Testis (tissue), 2 donors: ENCODE results near the gene DPP10.

Source experiments
- CTCF ChIP-seq, 3 experiments: fragments of 450-650 bp in 2 of 3; fragments of 200-600 bp in 1 of 3; sonication (generic) in 1 of 3; IDR thresholded peaks; one replicate each; pipeline ENCODE4 v1.5.1; 2016 to 2019; ENCODE audit warnings: antibody characterized with exemption in 3 of 3, mild to moderate bottlenecking in 2 of 3, moderate library complexity in 1 of 3
- POLR2A ChIP-seq: fragments of 450-650 bp; IDR thresholded peaks from one replicate; pipeline ENCODE4 v1.6.1; 2017; ENCODE audit warnings: antibody characterized with exemption, mild to moderate bottlenecking, moderate library complexity

GRCh38 chr2:115299199-115299598, 856.8 kb downstream of the DPP10 start:
- TF ChIP-seq CTCF (IDR thresholded peaks at IDR 0.05) (no peak), POLR2A (no peak)
